ENCODE measurements around the gene GIPC2. TPM values are rescaled to one million over a fixed set of nuclear protein-coding genes. Genes with fewer than 3 reads are reported as not detected.

GIPC2 gene
- total and polyA plus RNA-seq, 2 donors (not counting 3 experiments of a cell fraction or from before 2014, with no cell fraction given), result 2.8 to 9.6 TPM

DNA sequence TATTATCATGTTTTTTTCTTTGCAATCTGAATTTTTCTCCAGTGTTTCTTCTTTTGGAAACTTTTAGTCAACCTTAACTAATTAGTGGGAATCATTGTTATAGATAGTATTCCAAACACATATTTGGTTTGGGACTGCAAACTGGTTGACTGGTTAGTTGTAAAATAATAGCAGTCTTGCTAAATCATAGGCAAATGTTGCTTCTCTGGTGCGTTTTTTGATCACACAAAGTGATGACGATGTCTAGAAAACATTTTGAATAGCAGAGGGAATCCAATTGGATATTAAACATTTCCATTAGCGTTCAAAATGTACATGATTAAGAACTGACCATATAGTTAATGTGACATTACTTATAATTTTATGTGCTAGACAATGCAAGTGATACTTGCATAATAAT lies 36.5 kb upstream of the GIPC2 start:
- Histone ChIP-seq H3K9me1 (replicated peaks; ENCODE audit: control insufficient read depth, extremely low read depth, insufficient read depth, low read length) (peaks cover 3% of the 10 kb centered on the region), H3K4me3 (replicated peaks in 1 of 3; ENCODE audit: insufficient read depth in 1 of 3, low read depth in 1 of 3, low read length in 3 of 3) (peak overlapping the region; percentile 69 to 99 (median 98)), H3K27ac (ENCODE audit: insufficient read depth, low read depth, low read length) (peak overlapping the region; percentile 70), H4K20me1 (replicated peaks; ENCODE audit: control insufficient read depth, extremely low read depth, insufficient read depth, low read length) (peaks cover 5% of the 10 kb centered on the region), H3K27me3 (ENCODE audit: control insufficient read depth in 2 of 2, insufficient read depth in 2 of 2, low read length in 2 of 2) (no peaks in the 10 kb centered on the region), H3K9me3 (replicated peaks; ENCODE audit: control insufficient read depth, insufficient read depth, low read length) (no peaks in the 10 kb centered on the region), H3K9ac (replicated peaks; ENCODE audit: extremely low read depth, insufficient read depth, low read length) (peak overlapping the region; percentile 98), H3K4me2 (ENCODE audit: insufficient read depth, low read length) (peak overlapping the region; percentile 100), H2AFZ (ENCODE audit: low read depth, low read length) (no peak overlapping the region), H3K4me1 (ENCODE audit: control insufficient read depth, extremely low read depth, insufficient read depth, low read length) (peaks cover 29% of the 10 kb centered on the region), H3K36me3 (ENCODE audit: control insufficient read depth in 2 of 2, extremely low read depth in 1 of 2, insufficient read depth in 2 of 2, low read length in 2 of 2) (peaks cover 4 to 12% of the 10 kb centered on the region in 2 experiments), H3K79me2 (ENCODE audit: control insufficient read depth, insufficient read depth, low read length) (peaks cover 89% of the 10 kb centered on the region)
- TF ChIP-seq POLR2AphosphoS5 (IDR thresholded peaks at IDR 0.05; ENCODE audit: insufficient read depth, low read depth, low read length) (no peak), FOS (IDR thresholded peaks at IDR 0.05; ENCODE audit: borderline replicate concordance, insufficient read depth, low read length) (no peak), MYC (IDR thresholded peaks at IDR 0.05; ENCODE audit: low read depth, low read length) (no peak), CTCF (IDR thresholded peaks at IDR 0.05; ENCODE audit: extremely low read depth in 1 of 2, insufficient read depth in 1 of 2, low read depth in 1 of 2, low read length in 2 of 2) (no peak), EZH2 (IDR thresholded peaks at IDR 0.05; ENCODE audit: borderline replicate concordance, low read depth, low read length, severe bottlenecking) (no peak)
- DNase-seq (ENCODE audit: low read depth, low spot score) (peak; percentile 49), FAIRE-seq (no peak)
- BruUV-seq (replicated peaks), result no TSS peak
- intact Hi-C loops (cut with micrococcal nuclease), result no loop called here
- dilution Hi-C loops (cut with MboI; ENCODE audit: extremely low pct_ligation_motif_present, low sequenced_read_pairs), result no loop called here
- ChIA-PET POLR2A (interaction anchor here (1.4 kb wide), 1 partner anchor 92 kb away, joined by 3 read pairs; no protein-coding TSS in a partner anchor), CTCF (interaction anchor here (0.9 to 15.7 kb wide), 6 partner anchors 11 to 105 kb away, joined by 3 to 250 read pairs (median 4); no protein-coding TSS in a partner anchor)
